ENCODE measurements around the gene PHF23. TPM values are rescaled to one million over a fixed set of nuclear protein-coding genes. Genes with fewer than 3 reads are reported as not detected.
A peak's percentile ranks its signal among the peaks of the same experiment; 100 is the strongest.

The PHF23 gene
- polyA plus RNA-seq, 4 donors, result 57.4 to 66.4 (median 60.9) TPM

DNA sequence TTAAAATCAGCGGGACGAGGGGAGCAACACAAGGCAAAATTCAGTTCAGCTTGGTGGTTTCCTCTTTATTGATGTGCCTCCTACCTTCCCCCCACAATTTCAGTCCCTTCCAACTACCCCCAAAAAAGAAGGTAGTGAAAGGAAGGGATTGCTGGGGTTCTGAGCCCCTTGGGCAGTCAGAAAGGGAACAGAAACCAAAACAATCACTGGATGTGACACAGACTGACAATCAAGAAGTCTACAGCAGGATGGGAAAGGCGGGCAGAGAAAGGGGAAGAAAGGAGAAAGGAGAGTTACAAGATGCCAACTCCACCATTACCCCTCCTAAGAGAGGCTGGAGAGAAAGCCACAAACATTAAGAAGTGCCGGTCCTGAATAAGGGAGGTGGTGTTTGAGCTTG, 1.1 kb upstream of the PHF23 start:
- no peak for DNase-seq (ENCODE audit: low read depth in 4 of 4, low spot score in 3 of 4)

DNA sequence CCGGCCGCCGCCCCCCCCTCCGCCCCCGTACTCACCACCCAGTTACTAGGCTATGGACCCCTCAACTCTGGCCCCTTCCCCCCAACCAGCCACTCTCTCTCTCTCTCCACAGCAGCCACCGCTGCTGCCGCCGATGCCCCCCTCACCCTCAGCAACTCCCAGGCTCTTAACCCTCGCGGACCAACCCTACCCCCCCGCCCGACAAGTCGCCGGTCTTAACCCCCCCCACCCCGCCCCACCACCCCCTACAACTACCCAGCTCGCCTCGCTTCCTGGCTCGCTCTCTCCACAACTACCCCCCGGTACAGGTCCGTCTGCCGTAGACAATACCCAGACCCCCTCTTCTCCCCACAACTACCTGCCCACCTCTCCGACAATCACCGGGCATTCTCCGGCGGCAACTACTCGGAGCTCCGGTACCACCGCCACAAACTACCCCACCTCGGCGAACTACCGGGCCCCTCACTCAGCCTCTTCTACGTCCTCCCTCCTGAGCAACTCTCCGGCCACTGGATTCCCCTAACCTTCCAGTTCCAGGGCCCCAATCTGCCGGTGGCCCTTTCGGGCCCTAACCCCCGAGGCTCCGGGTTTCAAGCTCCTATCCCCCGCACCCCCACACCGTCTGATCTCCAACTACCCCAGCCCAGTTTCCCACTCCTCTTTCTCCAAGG, 702 bp downstream of the PHF23 start:
- DNase-seq (ENCODE audit: low read depth in 4 of 4, low spot score in 3 of 4), result no peak

DNA sequence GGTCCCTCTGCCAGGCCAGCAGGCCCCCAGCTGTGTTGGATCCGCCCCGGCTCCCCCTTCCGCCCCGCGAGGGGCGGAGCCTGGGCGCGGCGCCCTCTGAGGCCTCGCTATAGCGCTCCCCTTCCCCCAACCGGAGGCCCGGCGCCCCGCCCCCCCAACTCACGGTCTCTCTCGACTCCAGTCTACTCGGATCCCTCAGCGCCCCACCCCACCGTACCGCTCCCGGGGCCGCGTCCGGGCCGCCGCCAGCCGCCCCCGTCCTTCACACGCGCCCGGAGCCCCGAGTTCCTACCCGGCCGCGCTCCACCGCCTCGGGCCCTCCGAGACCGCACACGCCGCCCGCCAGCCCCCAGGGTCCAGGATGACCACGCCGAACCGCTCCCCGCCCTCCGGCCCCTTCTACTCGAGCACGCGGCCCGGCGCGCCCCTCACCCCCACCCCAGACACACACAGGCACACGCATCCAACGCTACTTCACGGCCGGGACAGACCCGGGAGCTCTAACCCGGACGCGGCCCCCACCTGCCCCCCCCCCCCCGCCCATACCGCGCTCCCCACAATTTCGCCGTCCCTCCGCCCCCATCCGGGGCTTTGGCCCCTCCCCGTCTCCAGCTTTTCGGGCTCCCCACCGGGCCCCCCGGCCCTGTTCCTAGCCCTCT, 1.4 kb downstream of the PHF23 start:
- no peak for DNase-seq (ENCODE audit: low read depth in 4 of 4, low spot score in 3 of 4)

DNA sequence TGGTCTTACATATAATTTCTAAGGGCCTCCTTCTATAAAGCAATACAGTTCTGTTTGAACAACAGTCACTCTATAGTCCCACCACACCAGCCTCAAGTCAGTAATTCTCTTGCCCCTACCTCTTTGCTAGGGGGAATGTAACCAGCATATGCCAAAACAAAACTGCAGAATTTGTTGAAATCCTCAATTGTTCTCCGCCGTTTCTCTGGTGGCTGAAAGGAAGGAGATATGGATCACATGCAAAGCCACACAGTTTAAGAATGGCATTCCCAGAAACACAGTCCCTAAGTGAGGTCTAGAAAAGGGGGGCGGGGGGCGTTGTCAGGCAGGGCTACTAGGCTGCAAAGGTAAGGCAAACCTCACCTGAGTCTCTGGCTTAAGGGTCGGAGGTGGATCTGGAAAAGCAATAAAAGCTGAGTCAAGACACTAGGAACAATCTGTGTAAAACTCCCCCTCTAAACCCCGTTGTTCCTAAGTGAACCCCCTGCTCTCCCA, 1.9 kb downstream of the PHF23 start:
- no peak for DNase-seq (ENCODE audit: low read depth in 4 of 4, low spot score in 3 of 4)

DNA sequence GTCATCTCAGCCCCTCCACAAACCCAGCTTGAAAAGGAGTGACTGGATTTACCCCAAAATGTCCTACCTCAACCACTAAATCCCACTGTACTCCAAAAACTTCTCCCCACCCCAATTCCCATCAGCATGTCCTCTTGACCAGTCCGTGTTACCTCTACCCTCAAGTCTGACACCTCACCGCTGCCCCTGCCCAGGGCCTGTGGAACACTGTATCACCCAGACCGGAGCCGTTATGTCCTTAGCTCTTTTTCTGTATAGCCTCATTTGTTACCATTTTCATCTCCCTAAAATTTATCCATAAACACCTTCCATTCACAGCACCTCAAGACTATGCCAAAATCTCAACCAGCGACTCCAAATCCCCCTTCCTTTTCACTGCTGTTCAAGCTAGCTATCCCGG, 2.4 kb downstream of the PHF23 start:
- no peak for DNase-seq (ENCODE audit: low read depth in 4 of 4, low spot score in 3 of 4)

DNA sequence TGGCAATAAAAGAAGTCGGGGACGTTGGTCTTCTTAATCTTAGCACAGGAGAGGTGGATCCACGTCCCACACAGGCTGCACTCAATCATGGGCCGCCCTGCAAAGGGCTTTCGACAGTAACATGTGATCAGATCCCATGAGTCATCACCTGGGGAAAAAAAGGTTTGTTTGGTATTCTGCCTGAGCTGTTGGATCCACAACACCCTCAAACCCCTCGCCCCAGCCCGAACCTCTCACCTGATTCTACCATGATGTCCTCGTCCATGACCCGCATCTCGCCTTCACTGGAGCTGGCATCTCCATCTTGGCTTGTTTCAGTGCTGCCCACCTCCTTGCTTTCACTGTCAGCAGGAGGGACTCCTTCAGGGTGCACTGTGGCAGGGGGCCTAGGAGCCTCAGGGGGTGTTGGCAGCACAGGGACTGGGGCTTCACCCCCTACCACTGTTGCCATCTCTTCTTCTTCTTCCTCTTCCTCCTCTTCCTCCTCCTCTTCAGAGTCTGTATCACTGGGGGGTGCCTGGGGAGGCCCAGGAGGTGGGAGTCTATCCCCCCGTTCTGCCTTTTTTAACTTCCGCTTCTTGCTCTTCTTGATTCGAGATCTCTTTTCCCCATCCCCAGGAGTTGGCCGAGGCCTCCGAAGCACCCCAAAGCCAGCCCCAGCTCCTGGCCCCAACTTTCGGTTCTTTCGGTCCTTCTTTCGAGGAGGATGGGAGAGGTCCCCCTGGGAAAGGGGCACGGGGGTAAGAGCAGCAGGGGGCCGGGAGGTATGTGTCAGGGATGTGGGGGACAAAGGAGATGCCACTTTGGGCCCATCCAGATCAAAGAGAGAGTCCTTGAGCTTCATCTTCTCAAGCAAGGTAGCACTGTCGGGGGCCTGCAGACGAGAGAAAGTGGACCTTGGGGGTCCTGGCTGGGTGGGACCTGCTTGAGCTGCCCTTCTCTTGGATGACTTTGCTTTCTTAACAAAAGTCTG, 3.3 kb downstream of the PHF23 start:
- DNase-seq (ENCODE audit: low read depth in 4 of 4, low spot score in 3 of 4), result no peak

DNA sequence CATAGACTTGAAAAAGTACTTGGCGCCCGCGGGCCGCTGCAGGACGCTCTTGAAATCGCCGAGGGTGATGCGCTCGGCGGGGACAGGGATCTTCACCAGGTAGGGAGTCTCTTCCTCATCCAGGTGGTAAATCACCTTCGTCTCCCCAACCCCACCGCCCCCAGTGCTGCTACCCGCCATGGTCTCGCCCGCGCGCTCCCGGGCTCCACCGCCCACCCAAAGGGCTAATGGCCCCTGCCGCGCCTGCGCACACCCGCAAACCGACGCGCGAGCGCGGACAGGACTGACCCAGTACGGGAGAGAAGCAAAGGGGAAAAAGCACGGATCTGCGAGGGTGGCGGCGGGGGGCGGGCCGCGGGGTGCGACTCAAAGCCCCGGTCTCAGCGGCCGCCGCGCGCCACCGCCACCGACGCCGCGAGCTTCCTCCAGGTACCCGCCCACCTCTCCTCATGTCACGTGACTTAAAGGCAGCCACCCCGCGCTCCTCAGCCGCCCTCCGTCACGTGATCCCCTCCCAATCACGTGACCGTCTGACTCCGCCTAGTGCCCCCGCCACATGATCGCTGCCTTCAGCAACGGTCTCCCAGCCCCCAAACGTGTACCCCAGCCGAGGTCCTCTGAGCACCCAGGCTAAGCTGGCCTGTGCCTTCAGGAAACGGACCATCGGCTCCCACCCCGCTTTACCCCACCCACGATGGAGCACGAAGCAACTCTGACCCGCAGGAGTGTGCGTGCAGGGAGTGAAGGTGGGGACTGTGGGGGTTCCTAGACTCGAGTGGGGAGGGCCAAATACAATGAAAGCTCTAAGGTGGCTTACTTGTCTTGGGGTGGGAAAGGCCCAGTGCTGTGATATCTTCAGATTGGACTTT, 4.9 kb downstream of the PHF23 start, which contains the start of gene DVL2:
Gene DVL2 (minus strand): TSS at position 435 of the 869 bp plus-strand sequence. CDS start 255 bp downstream, at position 180.
- peak in 3 of 4 donors; percentile 88 to 90 (median 89) for DNase-seq (ENCODE audit: low read depth in 4 of 4, low spot score in 3 of 4)

DNA sequence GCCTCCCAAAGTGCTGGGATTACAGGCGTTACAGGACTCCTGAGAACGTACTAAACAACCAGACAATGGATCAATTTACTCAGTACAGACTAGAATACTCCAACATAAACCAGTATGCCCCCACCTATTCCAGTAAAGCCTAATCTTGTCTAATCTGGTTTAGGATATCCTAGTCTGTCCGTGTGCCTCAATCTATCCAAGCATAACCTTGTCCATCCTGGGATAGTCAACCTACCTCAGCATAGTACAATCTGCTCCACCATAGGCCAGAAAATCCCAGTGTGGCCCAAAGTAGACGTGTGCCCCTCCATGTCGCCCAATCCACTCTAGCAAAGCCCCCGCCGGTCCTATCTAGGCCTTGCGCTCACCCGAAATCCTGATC, 5.6 kb downstream of the PHF23 start:
- no peak for DNase-seq (ENCODE audit: low read depth in 4 of 4, low spot score in 3 of 4)

DNA sequence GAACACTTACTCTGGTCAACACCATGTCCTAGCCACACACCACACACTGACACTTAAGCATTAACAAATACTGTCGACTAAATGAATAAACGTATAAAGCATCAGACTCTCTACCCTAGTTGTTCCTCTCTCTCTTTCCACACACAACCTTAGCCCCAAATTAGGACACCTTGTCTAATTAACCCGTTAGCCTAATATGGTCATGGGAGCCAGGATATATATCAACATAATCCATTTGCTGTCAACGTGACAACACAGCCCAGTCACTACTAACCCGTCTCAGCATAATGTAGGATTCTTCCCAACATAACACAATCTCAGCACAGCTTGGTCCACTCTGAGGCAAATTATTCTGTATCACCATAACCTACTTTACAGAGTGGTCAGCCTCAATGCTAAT, 7.1 kb downstream of the PHF23 start:
- no peak for DNase-seq (ENCODE audit: low read depth in 4 of 4, low spot score in 3 of 4)

DNA sequence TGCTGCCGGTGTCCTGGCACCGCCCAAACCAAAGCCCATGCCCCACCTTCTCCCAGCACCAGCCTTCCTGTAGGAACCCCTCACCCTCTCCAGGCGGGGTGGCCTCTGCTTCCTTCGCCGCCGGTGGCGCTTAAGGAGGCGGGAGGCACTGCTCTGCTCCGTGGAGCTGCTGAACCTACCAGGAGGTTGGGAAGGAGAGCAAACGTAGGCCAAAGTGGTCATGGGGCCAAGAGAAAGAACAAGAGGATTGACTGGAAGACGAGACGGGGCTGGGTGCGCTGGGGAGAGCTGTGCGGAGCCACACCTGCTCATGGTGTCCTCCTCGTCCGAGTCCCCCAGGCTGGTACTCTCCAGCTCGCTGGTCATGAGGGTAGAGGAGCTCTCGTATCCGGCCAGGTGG, 9.8 kb downstream of the PHF23 start:
- no peak for DNase-seq (ENCODE audit: low read depth in 4 of 4, low spot score in 3 of 4)

DNA sequence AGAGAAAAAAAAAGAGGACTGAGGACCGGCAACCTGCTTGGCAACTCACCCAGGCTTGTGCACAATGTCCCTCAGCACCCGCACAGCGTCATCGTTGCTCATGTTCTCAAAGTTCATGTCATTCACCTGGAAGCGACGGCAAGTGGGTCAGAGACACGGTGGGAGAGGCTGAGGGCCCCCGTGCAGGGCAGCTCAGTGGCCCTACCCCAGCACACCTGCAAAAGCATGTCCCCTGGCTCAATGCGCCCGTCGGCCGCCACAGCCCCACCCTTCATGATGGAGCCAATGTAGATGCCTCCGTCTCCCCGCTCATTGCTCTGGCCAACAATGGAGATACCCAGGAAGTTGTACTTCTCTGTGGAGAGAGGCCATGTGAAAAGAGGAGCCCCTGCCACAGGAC, 10.3 kb downstream of the PHF23 start:
- DNase-seq (ENCODE audit: low read depth in 4 of 4, low spot score in 3 of 4), result no peak

DNA sequence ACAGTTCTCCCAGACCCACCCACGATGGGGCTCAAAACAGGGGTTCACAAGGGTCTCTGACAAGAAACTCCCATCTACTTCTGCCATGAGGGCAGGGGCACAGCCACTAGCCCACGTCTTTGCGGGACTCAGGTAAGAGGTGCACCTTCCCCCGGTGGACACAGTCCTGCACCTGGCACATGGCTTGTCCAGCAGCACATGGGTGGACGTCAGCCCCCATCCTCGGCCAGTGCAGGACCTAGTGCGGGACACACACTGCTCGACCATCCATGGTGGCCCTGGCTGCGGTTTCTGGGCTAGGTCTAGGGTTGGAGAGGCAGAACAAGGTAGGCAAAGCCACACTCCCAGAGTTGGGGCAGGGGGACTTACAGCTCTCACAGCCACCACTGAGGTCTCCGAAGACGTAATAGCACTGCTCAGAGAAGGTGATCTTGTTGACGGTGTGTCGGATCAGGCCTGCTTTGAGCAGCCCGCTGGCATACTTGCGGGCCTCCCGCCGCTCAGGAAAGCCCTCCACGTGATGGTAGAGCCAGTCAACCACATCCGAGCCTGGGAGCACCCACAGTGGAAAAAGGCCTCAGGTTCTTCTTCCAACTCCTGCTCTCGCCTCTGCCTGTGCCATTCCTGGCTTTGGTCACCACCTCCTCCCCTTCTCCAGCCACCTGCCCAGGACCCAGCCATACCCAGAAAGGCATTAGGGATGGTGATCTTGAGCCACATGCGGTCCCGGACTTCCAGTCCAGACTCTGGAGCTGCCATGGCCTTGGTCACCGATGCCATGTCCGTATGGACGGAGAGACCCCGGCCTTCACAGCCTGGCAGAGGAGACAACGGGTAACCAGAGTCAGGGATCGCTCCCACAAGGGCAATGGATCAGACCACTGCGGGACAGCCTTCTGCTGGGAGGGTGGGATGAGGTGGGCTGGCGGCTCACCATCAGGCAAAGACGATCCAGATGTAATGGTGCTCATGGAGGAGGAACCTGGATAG, 12.2 kb downstream of the PHF23 start:
- no peak for DNase-seq (ENCODE audit: low read depth in 4 of 4, low spot score in 3 of 4)

DNA sequence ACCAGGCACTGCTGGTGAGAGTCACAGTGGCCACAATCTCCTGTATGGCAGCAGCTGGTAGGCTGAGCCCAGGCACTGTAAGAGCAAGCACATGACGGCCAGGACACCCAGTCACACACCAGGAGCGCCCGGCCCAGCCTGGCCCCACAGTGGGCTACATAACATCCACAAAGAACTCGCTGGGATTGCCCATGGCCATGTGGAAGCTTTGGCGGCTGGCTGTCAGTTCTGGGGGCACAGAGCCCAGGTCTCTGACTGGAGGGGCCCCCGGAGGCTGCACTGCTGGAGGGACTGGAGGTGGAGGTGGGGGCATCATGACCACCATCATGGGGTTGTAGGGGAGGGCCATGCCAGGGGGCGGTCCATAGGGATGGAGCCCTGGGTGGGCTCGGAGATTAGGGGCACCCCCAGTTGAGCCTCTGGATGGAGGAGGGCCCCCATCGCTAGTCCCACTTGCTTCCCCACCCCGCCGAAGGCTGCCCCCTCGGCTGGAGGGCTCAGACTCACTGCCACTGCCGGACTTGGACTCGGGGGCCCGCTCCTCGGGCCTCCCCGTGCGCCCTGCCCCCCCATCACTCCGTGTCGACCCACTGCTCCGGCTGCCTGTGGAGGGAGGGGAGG, 13.4 kb downstream of the PHF23 start:
- no peak for DNase-seq (ENCODE audit: low read depth in 4 of 4, low spot score in 3 of 4)

DNA sequence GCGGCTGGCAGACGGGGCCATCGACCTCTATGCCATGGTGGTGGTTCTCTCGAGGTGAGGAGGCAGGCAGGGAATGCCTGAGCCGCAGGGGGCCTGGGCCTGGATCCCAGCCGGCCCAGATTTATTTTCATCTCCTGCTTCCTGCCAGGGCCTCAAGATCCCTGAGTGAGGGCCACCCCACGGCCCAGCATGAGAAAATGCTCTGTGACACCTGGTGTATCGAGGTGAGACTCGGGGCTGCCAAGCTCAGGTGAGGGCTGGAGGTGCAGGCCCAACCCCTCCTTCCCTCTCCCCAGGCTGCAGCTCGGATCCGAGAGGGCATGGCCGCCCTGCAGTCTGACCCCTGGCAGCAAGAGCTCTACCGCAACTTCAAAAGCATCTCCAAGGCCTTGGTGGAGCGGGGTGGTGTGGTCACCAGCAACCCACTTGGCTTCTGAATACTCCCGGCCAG, 14.6 kb downstream of the PHF23 start:
- no peak for DNase-seq (ENCODE audit: low read depth in 4 of 4, low spot score in 3 of 4)

DNA sequence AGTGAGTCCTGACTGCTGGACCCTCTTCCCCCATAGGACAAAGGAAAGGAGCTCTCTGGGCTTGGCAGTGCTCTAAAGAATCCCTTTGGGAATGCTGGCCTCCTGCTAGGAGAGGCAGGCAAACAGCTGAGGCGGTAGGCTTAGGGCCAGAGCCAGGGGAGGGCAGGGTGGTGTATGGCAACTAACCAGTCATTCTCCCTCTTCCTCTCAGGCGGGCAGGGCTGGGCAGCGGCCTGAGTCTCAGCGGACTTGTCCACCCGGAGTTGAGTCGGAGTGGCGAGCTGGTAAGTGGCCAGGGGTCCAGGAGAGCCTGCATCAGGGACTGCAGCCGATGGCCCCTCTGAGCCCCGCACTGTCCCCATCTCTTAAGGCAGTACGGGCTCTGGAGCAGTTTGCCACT, 15.1 kb downstream of the PHF23 start:
- DNase-seq (ENCODE audit: low read depth in 4 of 4, low spot score in 3 of 4), result no peak

DNA sequence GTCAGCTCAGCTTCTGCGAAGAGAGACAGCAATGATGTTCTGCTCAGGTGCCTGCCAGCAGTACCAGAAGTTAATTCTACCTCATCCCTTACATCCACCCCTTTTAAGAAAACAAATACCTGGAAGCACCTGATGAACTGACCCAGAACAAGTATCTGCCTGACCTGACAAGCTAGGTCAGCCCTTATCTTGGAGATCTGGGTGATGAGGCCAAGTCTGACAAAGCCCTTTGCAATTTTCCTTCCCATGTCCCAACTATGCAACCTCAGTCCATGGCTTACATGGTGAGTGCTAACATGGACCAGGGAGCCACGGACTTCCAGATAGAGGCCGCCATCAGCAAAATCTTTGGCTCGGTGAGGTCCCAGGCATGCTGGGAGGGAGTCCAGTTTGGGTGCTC, 15.9 kb downstream of the PHF23 start:
- no peak for DNase-seq (ENCODE audit: low read depth in 4 of 4, low spot score in 3 of 4)

DNA sequence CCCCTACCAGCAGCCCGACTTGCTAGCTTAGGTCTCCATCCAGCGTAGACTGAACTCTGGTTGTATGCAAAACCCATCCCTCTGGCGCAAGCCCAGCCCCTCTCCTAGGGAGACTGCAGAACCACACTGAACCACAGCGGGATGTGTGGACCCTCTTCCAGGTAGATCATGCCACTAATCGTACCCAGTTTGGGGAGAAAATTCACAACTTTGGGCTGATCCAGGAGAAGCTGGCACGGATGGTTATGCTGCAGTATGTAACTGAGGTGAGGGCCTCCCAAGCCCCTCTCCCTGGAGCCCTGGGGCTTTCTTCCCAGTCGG, 16.3 kb downstream of the PHF23 start:
- no peak for DNase-seq (ENCODE audit: low read depth in 4 of 4, low spot score in 3 of 4)

DNA sequence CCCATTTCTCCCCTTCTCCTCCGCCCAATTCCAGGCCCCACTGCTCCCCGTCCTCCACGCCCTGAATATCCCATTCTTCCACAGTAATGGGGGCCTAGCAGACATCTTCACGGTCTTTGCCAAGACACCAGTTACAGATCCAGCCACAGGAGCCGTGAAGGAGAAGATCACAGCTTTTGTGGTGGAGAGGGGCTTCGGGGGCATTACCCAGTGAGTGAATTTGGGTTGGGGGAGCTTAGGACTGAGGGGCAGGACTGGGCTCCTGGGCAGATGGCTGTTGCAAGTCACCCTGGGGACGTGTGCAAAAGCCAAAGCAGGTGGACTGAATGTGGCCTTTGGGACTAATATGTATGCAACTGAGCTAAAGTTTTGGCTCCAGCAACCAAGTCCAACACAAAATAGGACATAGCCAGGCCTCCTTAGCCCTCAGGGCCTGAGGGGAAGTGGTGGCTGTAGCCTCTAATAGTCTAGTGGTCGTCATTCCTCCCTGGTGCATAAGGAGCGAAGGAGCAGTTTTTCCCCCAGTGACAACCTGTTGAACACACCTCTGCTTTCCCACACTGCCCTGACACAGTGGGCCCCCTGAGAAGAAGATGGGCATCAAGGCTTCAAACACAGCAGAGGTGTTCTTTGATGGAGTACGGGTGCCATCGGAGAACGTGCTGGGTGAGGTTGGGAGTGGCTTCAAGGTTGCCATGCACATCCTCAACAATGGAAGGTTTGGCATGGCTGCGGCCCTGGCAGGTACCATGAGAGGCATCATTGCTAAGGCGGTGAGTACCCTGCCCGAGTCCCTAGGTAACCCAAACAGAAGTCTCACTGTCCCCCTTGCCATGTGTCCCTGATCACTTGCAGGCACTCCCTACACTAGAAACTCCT, 16.9 kb downstream of the PHF23 start:
- DNase-seq (ENCODE audit: low read depth in 4 of 4, low spot score in 3 of 4), result no peak
